HG03103 (cell line): ENCODE data around the gene FOLR2.
"Not testable (repeated sequence)": the region's sequence is repeated elsewhere in the genome, so short reads cannot be mapped to it uniquely, and the experiment has no call there.

ENCODE experiments used
- ATAC-seq: cut with Tn5 transposase; IDR thresholded peaks from one replicate; pipeline ENCODE4 v1.9.1; 2021; ENCODE audit warnings: low read depth; ENCODE audit not compliant: unreplicated experiment

Gene FOLR2

GRCh38 chr11:72266960-72267359 is 50.4 kb downstream of the FOLR2 start:
- ATAC-seq: not testable (repeated sequence)

DNA sequence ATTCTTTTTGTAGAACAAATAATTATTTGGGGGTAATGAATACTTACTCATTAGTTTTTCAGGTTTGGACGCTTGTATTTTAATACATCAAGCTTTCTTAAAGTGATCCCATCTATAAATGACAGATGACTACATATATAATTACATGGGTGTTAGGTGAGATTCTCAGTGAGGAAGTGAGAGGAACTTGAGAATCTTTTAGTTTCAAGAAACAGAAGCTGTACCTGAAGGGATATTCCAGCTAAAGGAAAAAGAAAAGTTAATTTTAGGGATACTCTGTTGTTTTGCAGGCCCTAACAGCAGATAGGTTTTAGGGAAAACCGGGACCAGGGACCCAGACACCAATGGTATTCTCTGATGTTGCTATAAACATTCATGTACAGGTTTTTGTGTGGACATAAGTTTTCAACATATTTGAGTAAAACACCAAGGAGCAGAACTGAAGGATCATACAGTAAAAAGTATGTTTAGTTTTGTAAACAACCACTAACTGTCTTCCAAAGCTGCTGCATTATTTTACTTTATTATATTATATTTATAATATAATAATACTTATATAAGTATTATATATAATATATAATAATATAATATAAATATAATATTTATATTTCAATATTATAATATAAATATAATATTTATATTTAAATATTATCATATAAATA is 51.5 kb downstream of the FOLR2 start:
- ATAC-seq: no peak
